Psoas muscle (tissue), 8 donors: ENCODE measurements around the gene EQTN. TPM values are rescaled to one million over a fixed set of nuclear protein-coding genes. Genes with fewer than 3 reads are reported as not detected.

Experiments used
- ATAC-seq, 4 donors: fragments of 200-7000 bp; cut with Tn5 transposase; one replicate each; pipeline ENCODE4 v1.9.1; 2020; ENCODE audit warnings: moderate library complexity in 3 of 4, mild to moderate bottlenecking in 2 of 4
- DNase-seq, 2 donors: peaks; one replicate each; pipeline ENCODE4 v3.0.0-alpha.2; 2020
- H3K27ac ChIP-seq: fragments of 200-600 bp; one replicate; pipeline ENCODE4 v1.8.0; 2022
- H3K27me3 ChIP-seq, 3 donors: fragments of 200-600 bp in 1 of 3; one replicate each; pipeline versions ENCODE4 v1.6.1 to v1.8.0; 2013 to 2022; ENCODE audit warnings: low read length in 2 of 3, mild to moderate bottlenecking in 2 of 3, moderate library complexity in 1 of 3; ENCODE audit not compliant: insufficient read depth in 3 of 3
- H3K36me3 ChIP-seq, 2 donors: fragments of 200-600 bp in 1 of 2; one replicate each; pipeline versions ENCODE4 v1.6.1 to v1.8.0; 2013 to 2022; ENCODE audit warnings: low read depth in 1 of 2, mild to moderate bottlenecking in 1 of 2, moderate library complexity in 1 of 2; ENCODE audit not compliant: insufficient read depth in 1 of 2
- H3K4me1 ChIP-seq: fragments of 200-600 bp; one replicate; pipeline ENCODE4 v1.8.0; 2022
- H3K4me3 ChIP-seq: fragments of 200-600 bp; one replicate; pipeline ENCODE4 v1.8.0; 2022; ENCODE audit warnings: mild to moderate bottlenecking
- H3K9me3 ChIP-seq: fragments of 200-600 bp; one replicate; pipeline ENCODE4 v1.8.0; 2022
- CTCF ChIP-seq: fragments of 200-600 bp; IDR thresholded peaks from one replicate; pipeline ENCODE4 v1.8.0; 2022; ENCODE audit warnings: antibody characterized with exemption
- WGBS, 3 donors: extraction: QIAGEN DNeasy Blood & Tissue Kit; methylation state at CpG; one replicate each; pipeline versions ENCODE4 v1.1.6 to v1.1.7; 2013; 5-methylcytosine and 5-hydroxymethylcytosine counted together
- intact Hi-C, 2 donors: fragments of 100-400 bp; cut with DNase I; formaldehyde crosslinking; loops; one replicate each; pipeline versions ENCODE4 v1.11.0 to v1.14.2; 2022
- polyA plus RNA-seq, 3 donors: library from polyadenylated mRNA; stranded (reverse); fragments of 200-250 nt; gene quantifications; one replicate each; pipeline ENCODE4 v1.2.3, GENCODE V29; 2013
- total RNA-seq, 4 donors: library from RNA; stranded (reverse); fragmentation: NEBNext Ultra II Directional in 2 of 4; extraction: Animal tissue kit (Norgen Biotek cat#: 25700) in 2 of 4; gene quantifications; one replicate each; pipeline versions ENCODE4 v1.2.1 to v1.2.4, GENCODE V29; 2021 to 2023
- donor health status: healthy with polysubstance abuse.
- donor health status: DM: no; HTN: no; CAD: no; lungs with moderate emphysema.
- donor health status: Bipolar disorder and iron deficiency.
- donor health status: healthy.
- donor health status: DM: yes; HTN: yes; CAD: no.
- donor health status: DM: no; HTN: no; CAD: no.
- donor health status: DM: no; HTN: no; CAD: no.
- donor health status: DM: yes; HTN: yes; CAD: no.

The EQTN gene
- total and polyA plus RNA-seq, 7 donors = not detected

GRCh38 chr9:27337236-27337635 lies 40.3 kb upstream of the EQTN start:
- intact Hi-C loops = loop anchor here in 1 of 2 donors (5.0 to 10.0 kb wide), 3 partner anchors 35 to 98 kb away; no protein-coding TSS in a partner anchor
- peaks cover 26% of the 10 kb centered on the region for H3K4me1 ChIP-seq
- WGBS, 3 donors = 60 to 66% (median 64%) methylated on average over 3 of the region's 3 CpGs
- TF ChIP-seq CTCF = no peak
- no peak overlapping the region for H3K27ac ChIP-seq
- no peaks in the 10 kb centered on the region for H3K9me3 ChIP-seq
- no peak overlapping the region for H3K4me3 ChIP-seq
- no peaks in the 10 kb centered on the region for H3K36me3 ChIP-seq
- DNase-seq (no peak), ATAC-seq (no peak)
- H3K27me3 ChIP-seq = no peaks in the 10 kb centered on the region

- TF ChIP-seq CTCF = no peak
- Histone ChIP-seq H3K4me1 (peaks cover 26% of the 10 kb centered on the region), H3K4me3 (no peak overlapping the region), H3K27ac (no peak overlapping the region), H3K27me3 (no peaks in the 10 kb centered on the region), H3K36me3 (no peaks in the 10 kb centered on the region), H3K9me3 (no peaks in the 10 kb centered on the region)
- WGBS, 3 donors = 89 to 94% (median 92%) methylated on average over 10 of the region's 10 CpGs
- ATAC-seq (no peak), DNase-seq (no peak)
- intact Hi-C loops = loop anchor here in 1 of 2 donors (5.0 to 10.0 kb wide), 3 partner anchors 35 to 98 kb away; no protein-coding TSS in a partner anchor
Measured at GRCh38 chr9:27336829-27337228, 39.9 kb upstream of the EQTN start.

GRCh38 chr9:27336126-27336525 lies 39.2 kb upstream of the EQTN start:
- no peak overlapping the region for H3K4me3 ChIP-seq
- no peaks in the 10 kb centered on the region for H3K27me3 ChIP-seq
- ATAC-seq (no peak), DNase-seq (no peak)
- H3K36me3 ChIP-seq = no peaks in the 10 kb centered on the region
- WGBS, 3 donors = 93 to 100% (median 96%) methylated on average over 1 of the region's 1 CpG
- peaks cover 26% of the 10 kb centered on the region for H3K4me1 ChIP-seq
- intact Hi-C loops = loop anchor here in 1 of 2 donors (5.0 to 10.0 kb wide), 3 partner anchors 36 to 99 kb away; no protein-coding TSS in a partner anchor
- no peaks in the 10 kb centered on the region for H3K9me3 ChIP-seq
- no peak overlapping the region for H3K27ac ChIP-seq
- TF ChIP-seq CTCF = no peak

- Histone ChIP-seq H3K27me3 (no peaks in the 10 kb centered on the region), H3K9me3 (no peaks in the 10 kb centered on the region), H3K4me3 (no peak overlapping the region), H3K36me3 (peaks cover 0 to 3% of the 10 kb centered on the region in 2 donors), H3K4me1 (peaks cover 22% of the 10 kb centered on the region), H3K27ac (no peak overlapping the region)
- ATAC-seq = no peak
- intact Hi-C loops = loop anchor here in 1 of 2 donors (5.0 to 10.0 kb wide), 3 partner anchors 37 to 100 kb away; no protein-coding TSS in a partner anchor
- WGBS, 3 donors = 82 to 87% (median 82%) methylated on average over 6 of the region's 6 CpGs
- TF ChIP-seq CTCF = no peak
- no peak for DNase-seq
Measured at GRCh38 chr9:27335075-27335474, 38.1 kb upstream of the EQTN start.
